ENCODE data around the gene KCNC3.
"Not testable (repeated sequence)": the region's sequence is repeated elsewhere in the genome, so short reads cannot be mapped to it uniquely, and the experiment has no call there.

KCNC3 gene

GRCh38 chr19:50353487-50353880 lies 24.3 kb upstream of the KCNC3 start:
- not testable (repeated sequence) for DNase-seq (ENCODE audit: low read depth)

GRCh38 chr19:50352242-50352641 lies 23.1 kb upstream of the KCNC3 start:
- no peak for DNase-seq (ENCODE audit: low read depth)

- no peak for DNase-seq (ENCODE audit: low read depth)
Measured at GRCh38 chr19:50349277-50350057, 20.3 kb upstream of the KCNC3 start.

- DNase-seq (ENCODE audit: low read depth) = not testable (repeated sequence)
Measured at GRCh38 chr19:50347089-50347581, 18.0 kb upstream of the KCNC3 start.

GRCh38 chr19:50344661-50345318 lies 15.6 kb upstream of the KCNC3 start:
- DNase-seq (ENCODE audit: low read depth) = no peak

GRCh38 chr19:50341091-50341564 lies 12.0 kb upstream of the KCNC3 start:
- no peak for DNase-seq (ENCODE audit: low read depth)

GRCh38 chr19:50340331-50340730 lies 11.2 kb upstream of the KCNC3 start:
- DNase-seq (ENCODE audit: low read depth) = no peak

- DNase-seq (ENCODE audit: low read depth) = not testable (repeated sequence)
Measured at GRCh38 chr19:50337031-50337430, 7.9 kb upstream of the KCNC3 start.

- no peak for DNase-seq (ENCODE audit: low read depth)
Measured at GRCh38 chr19:50334741-50335421, 5.7 kb upstream of the KCNC3 start.

GRCh38 chr19:50333737-50334617 lies 4.8 kb upstream of the KCNC3 start:
- peak; percentile 72 for DNase-seq (ENCODE audit: low read depth)

GRCh38 chr19:50333235-50333736 lies 4.1 kb upstream of the KCNC3 start:
- DNase-seq (ENCODE audit: low read depth) = peak; percentile 70

- DNase-seq (ENCODE audit: low read depth) = no peak
Measured at GRCh38 chr19:50332244-50333038, 3.3 kb upstream of the KCNC3 start.

GRCh38 chr19:50331994-50332243 lies 2.7 kb upstream of the KCNC3 start:
- DNase-seq (ENCODE audit: low read depth) = no peak

- no peak for DNase-seq (ENCODE audit: low read depth)
Measured at GRCh38 chr19:50331221-50331993, 2.2 kb upstream of the KCNC3 start.

GRCh38 chr19:50330365-50331078 lies 1.3 kb upstream of the KCNC3 start:
- DNase-seq (ENCODE audit: low read depth) = peak; percentile 66

- DNase-seq (ENCODE audit: low read depth) = not testable (repeated sequence)
Measured at GRCh38 chr19:50329926-50330294, 733 bp upstream of the KCNC3 start.

- no peak for DNase-seq (ENCODE audit: low read depth)
Measured at GRCh38 chr19:50328873-50329145, 368 bp downstream of the KCNC3 start.

GRCh38 chr19:50328224-50328872 lies 829 bp downstream of the KCNC3 start:
- DNase-seq (ENCODE audit: low read depth) = no peak
